HPDE6-E6E7 (cell line): ENCODE data around the gene ICOS.
A peak's percentile ranks its signal among the peaks of the same experiment; 100 is the strongest.

Source experiments
- DNase-seq: peaks from one replicate; pipeline ENCODE4 v3.0.0; 2011; ENCODE audit warnings: missing footprints; ENCODE audit errors: extremely low spot score

The ICOS gene, protein sequence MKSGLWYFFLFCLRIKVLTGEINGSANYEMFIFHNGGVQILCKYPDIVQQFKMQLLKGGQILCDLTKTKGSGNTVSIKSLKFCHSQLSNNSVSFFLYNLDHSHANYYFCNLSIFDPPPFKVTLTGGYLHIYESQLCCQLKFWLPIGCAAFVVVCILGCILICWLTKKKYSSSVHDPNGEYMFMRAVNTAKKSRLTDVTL

DNA sequence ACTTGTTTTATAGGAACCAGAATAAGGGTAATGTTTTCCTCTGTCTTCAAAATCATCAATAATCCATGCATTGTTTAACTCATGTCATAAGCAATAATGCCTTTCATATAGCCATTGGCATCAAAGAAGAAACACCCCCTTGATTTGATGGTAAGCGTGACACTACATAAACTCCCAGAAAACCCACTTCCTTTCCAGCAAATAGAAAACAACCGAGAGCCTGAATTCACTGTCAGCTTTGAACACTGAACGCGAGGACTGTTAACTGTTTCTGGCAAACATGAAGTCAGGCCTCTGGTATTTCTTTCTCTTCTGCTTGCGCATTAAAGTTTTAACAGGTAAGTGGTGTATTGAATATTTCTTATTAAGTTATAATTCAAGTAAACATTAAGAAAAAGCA lies at the start of gene ICOS:
Gene ICOS (plus strand): TSS at position 229 of the 400 bp plus-strand sequence. CDS start 52 bp downstream, at position 281.
- DNase-seq = no peak

DNA sequence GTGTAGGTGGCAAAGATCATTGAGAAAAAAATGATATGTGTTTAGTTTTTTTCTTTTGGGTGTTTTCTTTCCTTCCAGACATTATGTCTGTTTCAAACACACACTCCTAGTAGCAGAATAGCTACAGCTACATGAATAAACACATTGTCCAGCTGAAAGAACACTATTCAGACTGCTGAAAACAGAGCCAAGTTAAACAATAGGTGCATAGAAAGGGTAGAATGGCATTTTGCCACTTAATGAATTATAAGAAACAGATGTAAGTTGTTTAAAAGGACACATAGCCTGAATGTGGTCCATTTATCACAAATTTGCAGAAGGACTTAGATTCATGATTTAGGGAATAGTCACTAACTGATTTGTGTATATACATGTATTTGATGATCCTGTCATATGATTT lies 48.9 kb upstream of the ICOS start:
- DNase-seq = no peak

DNA sequence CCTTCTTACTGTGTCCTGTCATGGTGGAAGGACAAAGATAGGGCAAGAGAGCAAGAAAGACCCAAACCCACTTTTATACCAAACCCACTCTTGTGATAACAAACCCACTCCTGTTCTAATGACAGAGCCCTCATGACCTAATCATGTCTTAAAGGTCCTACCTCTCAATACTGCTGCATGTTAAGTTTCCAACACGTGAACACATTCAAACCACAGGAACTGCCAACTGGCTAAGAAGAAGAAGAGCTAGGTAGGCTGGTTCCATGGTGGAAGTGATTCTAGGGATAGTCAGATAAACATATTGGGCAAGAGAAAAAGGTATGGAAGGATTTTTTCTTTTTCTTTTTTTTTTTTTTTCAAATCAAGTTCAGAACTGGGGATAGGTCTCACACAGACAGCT lies 47.0 kb upstream of the ICOS start:
- no peak for DNase-seq

DNA sequence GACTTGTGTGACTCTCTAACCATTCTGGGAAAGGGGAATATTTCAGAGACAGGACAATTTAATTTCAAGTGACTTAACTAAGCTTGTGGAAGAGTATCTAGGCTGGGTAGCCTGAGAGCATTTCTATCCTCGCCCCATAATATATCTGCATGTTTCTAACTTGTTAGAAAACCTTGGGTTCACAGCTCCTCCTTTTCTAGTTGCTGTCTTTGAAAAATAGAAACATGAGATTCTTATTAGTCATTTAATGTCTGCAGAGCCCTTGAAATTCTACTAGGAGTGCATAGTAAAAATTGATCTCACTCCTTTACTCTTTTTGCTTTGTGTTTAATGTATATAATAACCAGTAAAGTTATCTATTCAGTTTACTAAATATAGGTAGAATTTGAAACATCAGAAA lies 46.6 kb upstream of the ICOS start:
- no peak for DNase-seq

DNA sequence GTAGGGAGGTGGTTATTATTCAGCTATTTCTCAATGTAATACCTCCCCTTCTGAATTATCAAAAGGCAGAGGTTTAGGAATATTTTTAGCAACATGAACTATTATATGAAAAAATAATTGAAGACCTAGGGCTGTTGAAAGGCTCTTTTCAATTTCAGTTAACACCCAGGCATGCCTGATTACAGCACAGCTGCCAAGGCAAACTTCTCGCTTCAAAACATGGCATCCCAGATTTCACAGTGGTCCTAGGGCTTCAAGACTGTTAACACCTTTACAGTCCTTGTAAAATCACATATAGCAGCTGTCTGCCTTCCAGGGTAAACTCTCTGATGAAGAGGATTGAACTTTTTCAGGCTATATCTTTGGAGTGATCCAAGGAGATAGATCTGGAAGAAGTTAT lies 45.8 kb upstream of the ICOS start:
- DNase-seq = no peak

DNA sequence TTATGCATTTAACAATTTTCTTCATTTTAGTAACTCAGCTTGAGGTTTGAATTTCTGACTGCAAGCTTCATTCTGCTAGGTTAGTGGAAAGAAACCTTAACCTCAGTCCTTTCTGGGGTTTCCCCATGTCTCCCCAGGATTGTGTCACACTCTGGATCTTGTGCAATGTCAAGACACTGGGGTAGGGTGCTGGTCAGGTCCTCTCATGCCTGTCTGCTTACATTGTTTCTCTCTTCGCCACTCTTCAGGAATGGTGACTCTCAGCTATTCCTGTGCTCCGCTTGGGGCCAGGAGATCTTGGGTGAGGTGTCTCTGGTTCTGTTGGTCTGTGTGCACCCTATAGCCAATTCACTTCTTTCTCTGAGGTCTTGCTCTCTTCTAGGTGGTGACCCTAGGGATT lies 45.1 kb upstream of the ICOS start:
- peak; percentile 27 for DNase-seq

DNA sequence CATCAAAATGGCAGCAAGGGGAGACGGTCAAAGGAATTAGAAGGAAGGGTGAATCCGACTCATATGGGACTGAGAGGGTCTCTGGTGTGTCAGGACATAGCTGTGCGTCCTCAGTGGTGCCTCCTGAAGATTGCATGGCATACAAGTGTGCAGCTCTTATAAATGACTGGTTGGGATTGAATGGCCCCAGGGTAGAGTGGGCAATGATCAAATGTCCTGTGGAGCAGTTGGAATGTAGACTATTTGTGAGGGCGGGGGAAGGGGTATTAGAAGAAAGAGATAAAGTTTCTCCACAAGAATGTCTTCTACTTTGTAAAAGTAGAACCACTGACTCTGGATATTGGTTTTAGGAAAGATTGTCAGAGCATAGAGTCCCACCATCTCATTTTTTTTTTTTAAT lies 44.4 kb upstream of the ICOS start:
- no peak for DNase-seq

DNA sequence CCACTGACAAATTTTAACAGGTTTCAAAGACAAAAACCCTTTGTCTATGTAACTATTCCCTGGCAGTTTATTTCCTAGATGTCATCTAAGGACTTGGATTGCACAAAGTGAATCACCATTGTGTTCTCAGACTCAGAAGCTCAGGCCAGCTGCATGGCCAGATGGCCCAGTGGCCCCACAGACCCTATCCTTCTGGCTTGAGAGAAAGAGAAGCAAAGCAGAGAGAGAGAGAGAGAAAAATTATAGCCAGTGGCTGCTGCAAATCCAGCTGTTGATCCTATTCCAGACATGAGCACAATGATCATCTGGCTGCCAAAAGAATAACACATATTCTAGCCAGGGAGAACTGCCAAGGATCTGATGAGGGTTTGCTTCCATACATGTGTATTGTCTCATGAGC lies 43.2 kb upstream of the ICOS start:
- DNase-seq = no peak

DNA sequence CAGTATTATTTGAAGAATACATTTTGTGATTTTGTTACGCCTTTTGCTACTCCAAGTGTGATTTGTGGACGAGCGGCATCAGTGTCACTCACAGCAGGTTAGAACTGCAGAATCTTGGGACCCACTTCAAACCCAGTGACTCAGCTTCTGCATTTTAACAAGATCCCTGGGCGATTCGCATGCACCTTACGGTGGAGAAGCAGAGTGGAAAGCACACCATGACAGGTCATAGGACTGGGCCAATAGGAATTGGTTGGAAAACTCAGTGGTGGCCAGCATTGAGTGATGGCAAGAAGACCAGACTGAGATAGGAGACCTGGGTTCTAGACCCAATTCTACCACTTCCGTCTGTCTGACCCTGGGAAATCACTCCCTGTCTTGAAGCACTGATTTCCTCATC lies 42.7 kb upstream of the ICOS start:
- no peak for DNase-seq

DNA sequence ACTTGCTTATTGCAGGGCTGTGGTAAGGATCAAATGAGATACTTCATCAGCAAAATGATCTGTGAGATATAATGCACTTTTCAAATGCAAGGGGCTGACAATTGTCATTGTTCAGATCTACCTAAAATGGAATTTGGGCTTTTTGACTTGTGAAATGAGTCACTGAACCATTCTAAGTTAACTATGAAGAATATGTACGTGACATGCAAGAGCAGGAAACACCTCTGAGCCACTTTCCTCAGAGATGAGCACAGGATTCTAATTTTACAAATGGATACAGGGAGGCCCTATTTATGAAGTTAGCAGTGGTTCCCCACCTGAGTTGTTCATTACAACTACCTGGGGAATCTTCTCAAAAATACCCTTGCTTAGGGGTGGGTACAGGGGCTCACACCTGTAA lies 42.3 kb upstream of the ICOS start:
- DNase-seq = no peak

DNA sequence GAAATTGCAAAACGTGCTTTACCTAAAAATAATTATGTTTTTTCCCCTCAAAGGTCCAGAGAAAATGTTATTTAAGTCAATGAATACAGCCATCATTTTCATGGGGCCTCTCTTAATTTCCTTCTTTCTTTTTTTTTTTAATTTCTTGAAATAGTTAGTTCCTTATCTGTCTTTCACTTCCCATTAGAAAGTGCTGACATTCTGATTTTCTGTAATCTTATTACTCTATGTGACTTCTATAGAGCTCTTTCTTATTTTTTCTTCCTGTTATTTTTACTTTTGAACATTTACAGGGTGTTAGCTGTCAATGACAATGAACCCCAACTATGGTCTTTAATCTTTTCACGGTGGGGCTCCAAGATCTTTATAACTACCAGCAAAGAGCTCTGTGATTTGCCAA lies 39.0 kb upstream of the ICOS start:
- DNase-seq = no peak

DNA sequence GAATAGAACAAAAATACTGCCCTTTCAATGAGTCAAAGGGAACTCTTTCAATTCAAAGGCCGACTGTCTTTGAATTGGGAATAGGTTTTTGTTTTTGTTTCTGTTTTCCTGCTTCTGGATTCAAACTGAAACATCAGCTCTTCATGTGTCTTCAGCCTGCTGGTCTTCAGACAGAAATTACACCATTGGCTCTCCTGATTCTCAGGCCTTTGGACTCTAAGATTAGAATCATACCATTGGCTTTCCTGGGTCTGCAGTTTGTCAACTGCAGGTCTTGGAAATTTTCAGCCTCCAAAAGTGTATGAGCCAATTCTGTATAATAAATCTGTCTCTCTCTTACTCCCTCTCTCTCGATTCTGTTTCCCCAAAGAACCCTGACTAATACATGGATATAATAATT lies 37.9 kb upstream of the ICOS start:
- no peak for DNase-seq

DNA sequence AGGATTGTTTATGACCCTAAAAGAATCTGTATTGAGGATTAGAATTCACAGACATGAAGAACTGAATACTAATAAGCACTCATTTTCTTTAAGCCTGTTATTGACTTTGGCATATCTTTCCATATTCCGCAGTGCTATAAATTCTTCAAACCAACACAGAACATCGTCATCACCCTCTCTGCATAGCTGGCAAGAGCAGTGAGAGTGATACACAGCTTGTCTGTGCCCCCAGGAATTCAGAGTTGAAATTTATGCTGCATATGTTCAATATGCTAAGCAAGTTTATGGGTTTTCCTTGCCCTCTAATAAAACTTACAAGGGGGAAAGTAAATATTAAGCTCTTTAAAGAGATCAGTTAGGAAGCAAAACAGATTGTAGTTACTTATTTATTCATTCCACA lies 36.3 kb upstream of the ICOS start:
- DNase-seq = no peak

DNA sequence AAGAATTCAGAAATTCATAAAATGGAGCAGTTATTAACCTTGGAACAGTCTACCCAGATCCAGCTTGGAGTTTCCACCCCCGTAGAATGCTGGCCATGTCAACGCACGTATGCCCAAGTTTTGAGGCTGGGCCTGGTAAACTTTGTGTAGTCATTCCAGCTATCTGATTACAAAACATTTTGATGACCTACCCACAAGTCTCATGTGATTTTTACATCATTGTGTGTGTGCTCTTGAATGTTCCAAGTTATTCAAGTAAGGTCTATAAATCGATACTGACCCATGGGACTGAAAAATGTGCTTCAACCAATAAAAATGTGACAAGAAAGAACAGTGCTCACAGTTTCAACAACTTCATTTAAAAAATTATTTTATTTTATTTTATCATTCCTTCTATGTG lies 32.5 kb upstream of the ICOS start:
- no peak for DNase-seq

DNA sequence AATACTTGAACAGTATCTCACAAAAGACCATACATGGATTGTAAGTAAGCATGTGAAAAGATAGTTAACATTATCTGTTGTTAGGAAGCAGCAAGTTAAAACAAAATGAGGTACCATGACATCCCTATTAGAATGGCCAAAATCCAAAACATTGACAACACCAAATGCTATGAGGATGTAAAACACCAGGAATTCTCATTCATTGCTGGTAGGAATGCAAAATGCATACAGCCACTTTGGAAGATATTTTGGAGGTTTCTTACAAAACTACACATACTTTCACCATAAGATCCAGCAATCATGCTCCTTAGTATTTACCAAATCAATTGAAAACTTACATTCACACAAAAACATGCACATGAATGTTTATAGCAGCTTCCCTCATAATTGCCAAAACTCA lies 30.9 kb upstream of the ICOS start:
- DNase-seq = no peak

DNA sequence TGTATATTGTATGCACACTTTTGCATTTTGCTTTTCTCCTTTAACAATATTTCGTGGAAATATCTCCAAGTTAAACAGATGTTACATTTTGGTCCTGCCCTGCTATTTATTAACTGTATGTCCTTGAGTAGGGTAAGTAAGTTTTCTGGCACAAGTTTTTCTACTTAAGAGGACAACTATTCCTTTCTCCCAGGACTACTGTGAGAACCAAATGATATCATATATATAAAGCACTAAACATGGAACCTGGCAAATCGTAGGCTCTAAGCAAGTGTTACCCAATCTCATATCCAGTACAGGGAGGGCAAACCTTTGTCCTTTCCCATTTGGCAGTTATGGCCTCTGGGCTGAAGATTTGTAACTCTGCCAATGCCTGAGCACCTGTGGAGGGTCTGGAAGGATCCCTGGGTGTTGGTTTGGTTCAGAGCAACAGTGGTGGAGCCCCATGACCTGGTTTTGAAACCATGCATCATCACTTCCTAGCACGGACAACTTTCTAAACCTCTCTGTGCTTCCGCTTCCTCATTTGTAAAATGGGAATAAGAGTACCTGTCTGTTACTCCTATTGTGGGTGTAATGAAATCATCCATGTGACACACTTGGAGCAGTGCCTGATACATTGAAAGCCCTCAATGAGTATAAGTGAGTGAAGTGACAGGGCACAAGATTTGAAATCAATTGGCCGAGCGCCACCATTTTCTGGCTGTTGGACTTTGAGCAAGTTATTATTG lies 28.3 kb upstream of the ICOS start:
- DNase-seq = no peak

DNA sequence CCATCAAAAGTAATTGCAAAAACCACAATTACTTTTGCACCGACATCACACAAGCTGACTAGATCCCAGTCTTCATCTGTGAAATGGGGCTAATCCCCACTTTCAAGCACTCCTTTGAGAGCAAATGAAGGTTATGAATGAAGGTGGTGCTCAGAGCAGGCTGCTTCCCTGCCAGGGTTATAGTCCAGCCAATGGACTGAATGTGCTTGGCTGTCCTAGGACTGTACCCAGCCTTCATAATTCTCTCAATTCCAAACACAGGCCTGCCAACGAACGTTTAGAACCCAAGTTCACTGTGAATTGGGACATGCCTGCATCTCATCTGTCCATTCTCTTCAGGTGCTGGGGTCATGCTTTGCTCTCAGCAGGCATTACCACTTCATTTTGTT lies 27.8 kb upstream of the ICOS start:
- DNase-seq = no peak

DNA sequence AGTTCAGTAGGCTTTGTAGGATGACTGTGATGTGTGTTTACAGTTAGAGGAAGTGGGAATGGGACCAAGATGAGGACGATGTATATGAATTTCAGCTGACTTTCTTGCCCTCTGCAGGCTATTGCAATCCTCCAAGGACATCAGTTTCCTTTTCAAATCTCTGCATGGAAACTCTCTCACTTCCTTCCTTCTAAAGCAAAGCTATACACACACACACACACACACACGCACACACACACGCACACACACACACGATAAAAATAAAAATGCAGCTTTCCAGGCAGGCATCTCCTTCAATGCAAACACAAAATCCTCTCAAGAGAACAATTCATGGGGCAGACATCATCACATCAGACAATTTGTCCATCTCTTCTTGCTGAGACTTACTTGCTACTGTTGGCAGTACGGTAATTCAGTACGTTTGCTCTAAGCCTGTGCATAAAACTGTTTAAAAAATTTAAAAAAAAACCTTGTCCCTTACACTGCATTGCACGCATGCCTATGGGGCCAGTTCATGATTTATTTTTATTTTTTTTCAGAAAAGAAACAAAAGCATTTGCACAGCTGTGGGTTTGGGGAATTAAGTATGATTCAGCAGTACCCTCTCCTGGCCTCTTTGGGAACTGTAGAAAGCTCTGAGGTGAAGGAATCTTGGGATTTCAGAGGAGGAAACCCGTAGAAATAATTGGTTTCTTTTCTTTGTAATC lies 27.1 kb upstream of the ICOS start:
- DNase-seq = peak; percentile 28

DNA sequence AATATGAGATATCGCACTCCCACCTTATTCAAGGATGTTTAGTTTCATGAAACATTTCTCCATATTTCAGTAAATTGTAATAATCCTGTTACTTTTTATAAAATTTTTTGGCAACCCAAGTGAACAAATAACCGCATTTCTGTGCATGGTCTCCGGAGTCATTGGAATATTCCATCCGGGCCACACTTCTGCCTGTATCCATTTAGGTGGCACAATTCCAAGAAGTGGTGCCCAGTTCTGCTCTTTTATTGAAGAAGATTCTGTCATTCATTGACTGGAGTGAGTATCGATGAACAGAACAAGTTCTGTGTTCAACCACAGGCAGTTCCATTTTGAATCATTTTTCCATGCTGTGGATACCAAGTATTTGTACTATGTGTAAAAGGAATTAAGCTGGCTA lies 26.6 kb upstream of the ICOS start:
- DNase-seq = no peak

DNA sequence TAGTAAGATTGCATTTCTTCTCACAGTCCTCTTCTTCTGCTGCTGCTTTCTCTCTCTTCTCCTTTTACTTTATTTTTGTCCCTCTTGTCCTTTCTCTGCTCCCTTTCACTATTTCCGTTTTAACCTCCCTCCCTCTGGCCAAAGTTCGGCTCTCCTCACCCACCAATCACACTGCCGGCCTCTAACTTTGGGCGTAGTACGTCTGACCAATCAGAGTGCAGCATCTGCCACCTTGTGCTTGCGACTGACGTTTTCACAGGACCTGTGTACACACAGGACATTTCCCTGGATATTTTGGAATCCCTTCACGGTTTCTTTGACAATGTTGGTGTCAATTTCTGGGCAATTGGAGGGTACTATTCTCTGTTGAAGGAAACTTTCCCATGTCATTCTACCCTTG lies 22.6 kb upstream of the ICOS start:
- DNase-seq = no peak

DNA sequence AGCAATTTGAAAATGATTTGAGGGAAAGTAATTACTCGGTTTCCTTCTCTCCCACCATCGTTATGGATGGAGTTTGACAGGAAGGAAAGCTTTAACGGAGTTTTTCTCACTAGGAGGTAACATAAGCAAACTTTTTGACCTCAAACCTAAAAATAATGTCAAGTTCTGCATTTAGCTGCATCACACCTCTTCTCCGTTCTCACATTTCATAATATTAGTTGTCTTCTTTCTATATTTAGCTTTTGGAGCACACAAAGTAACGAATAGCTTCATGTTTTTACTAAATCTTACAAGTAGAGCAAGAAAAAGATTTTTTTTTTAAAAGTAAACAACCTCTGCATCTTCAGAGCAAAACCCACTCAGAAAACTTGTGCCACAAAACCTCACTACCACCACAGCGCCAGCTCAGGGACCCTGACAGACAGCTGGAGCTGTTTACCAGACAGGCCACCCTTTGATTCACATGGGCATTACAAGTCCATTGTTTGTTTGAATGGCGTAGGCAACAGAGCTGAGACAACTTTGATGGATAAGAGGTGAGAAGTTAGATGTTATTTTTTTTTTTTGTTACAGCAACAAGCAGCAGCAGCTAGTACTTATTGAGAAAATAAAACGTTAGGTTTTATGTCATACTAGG lies 21.9 kb upstream of the ICOS start:
- DNase-seq = no peak

DNA sequence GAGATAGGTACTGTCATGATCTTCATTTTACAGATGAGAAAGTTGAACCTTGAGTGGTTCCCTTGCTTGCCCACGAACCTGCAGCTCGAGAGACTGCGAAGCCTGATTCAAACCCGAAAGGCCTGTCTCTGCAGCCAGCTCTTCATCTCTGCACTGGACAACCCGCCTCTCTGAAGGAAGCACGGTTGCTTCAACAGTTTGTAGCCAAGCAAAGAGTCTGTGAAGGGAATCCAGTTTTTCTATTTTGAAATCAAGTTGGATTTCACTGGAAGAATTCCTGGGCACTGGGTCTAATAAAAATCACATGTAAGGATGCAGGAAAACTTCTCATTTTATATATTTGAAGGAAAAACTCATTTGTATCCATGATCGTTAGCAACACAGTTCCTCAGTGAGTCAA lies 21.3 kb upstream of the ICOS start:
- DNase-seq = no peak

DNA sequence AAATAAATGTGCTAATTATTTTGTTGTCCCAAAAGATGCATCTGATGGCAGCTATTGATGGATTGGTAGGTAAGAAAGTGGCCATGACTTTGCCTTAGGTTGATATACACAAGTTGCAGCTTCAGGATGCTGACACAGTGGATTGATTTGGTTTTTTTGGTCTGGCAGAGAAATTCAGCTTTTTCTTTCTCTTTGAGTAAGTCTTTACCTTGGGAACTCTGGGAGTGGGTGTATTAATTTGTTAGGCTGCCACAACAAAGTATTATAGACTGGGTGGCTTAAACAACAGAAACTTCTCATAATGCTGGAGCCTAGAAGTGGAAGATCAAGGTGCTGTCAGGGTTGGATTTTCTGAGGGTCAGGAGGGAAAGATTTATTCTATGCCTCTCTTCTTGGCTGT lies 19.8 kb upstream of the ICOS start:
- no peak for DNase-seq
